A673 (cell line): ENCODE data around the gene DPYD.

Source experiments
- EZH2 ChIP-seq: fragments of 200-600 bp; sonication (generic); IDR thresholded peaks from 2 replicates; pipeline ENCODE4 v1.6.1; 2017; ENCODE audit warnings: borderline replicate concordance, low read depth, mild to moderate bottlenecking, mixed read lengths, antibody characterized with exemption, low read length; ENCODE audit not compliant: poor library complexity, severe bottlenecking
- TF ChIP-seq, protein P1 (sequence below): fragments of 300-800, 200-600 bp; sonication (generic); conservative IDR thresholded peaks from 2 replicates; pipeline ENCODE4 v1.5.1; 2017; ENCODE audit warnings: low read depth, mild to moderate bottlenecking, antibody characterized with exemption, low read length, moderate library complexity, mixed read lengths

DNA sequence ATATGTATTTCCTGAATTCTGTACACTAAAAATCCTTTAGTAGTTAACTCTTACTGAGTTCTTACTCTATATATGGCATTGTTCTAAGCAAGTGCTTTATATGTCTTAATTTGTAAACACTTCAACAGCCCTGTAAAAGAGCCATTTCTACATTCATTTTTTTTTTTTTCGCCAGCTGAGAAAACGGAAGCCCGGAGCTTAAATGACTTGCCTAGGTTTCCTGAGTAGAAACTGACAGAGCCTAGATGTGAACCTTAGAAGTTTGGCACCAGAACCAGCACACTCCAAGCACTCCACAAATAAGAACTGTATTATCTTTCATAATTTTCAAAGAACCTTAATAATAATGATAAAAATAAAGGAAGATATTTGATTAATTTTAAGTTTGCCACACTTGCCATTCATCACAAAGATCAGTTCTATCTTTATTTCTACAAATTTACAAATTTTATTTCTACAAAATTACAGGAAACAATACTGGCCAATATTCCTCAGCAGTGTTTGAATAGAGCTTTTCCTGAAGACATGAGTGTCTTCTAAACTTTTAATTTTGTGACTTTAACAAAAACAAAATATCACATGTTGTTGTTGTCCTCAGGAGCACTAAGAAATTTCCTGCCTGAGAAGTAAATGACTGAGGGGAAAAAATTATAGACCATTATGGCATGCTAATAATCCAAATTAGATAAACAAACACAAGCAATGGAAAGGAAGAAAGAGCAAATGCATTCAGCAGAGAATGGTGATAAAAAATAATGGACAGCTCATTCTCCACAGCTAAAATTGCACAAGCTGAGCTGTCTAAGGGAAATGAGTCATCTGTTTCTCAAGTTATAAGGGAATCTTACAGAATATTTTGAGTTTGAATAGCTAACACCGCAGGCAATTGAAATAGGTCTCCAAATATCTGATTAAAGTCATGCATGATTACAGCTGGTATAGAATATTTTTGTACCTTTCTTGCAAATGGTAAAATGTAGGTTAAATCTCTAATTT lies 71.2 kb downstream of the DPYD start:
- TF ChIP-seq, protein P1, sequence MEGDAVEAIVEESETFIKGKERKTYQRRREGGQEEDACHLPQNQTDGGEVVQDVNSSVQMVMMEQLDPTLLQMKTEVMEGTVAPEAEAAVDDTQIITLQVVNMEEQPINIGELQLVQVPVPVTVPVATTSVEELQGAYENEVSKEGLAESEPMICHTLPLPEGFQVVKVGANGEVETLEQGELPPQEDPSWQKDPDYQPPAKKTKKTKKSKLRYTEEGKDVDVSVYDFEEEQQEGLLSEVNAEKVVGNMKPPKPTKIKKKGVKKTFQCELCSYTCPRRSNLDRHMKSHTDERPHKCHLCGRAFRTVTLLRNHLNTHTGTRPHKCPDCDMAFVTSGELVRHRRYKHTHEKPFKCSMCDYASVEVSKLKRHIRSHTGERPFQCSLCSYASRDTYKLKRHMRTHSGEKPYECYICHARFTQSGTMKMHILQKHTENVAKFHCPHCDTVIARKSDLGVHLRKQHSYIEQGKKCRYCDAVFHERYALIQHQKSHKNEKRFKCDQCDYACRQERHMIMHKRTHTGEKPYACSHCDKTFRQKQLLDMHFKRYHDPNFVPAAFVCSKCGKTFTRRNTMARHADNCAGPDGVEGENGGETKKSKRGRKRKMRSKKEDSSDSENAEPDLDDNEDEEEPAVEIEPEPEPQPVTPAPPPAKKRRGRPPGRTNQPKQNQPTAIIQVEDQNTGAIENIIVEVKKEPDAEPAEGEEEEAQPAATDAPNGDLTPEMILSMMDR, result no peak
- no peak for TF ChIP-seq EZH2
